ENCODE data around the gene POP4. TPM values are rescaled to one million over a fixed set of nuclear protein-coding genes. Genes with fewer than 3 reads are reported as not detected.

Gene POP4
- total and polyA plus RNA-seq, 2 of the 8 experiments (the other 6 are each of a cell fraction or from before 2014, with no cell fraction given): 29.1 to 41.5 TPM

DNA sequence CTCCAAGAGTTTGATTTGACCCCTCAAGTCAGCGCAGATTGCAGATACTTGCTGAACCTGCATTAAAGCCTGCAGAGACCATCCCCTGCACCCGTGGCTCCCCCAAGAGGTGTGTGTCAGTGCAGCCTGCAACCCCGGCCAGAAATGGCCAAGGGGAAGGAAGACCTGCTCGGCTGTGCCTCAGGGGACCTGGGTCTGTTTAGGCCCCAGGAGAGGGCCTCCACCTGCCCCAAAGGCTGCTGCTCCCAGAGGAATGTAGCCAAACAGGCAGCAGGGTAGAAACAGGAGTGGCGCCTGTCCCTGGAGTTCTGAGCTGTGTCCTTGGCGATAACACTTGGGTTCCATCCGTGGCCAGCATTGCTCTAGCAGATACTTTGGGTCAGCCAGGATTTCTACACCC lies 8.0 kb downstream of the POP4 start:
- Histone ChIP-seq H2BK5ac (ENCODE audit: low read depth, low read length) (no peak overlapping the region), H2BK12ac (ENCODE audit: low read depth, low read length) (no peak overlapping the region), H2AK5ac (ENCODE audit: low read depth, low read length) (no peak overlapping the region), H3K9me3 (ENCODE audit: insufficient read depth in 2 of 2, low read depth in 1 of 2, low read length in 1 of 2) (no peaks in the 10 kb centered on the region), H3K14ac (ENCODE audit: insufficient read length) (no peak overlapping the region), H3K23me2 (ENCODE audit: low read depth, low read length) (no peaks in the 10 kb centered on the region), H3K4me1 (replicated peaks in 1 of 4; ENCODE audit: control insufficient read depth in 3 of 4, insufficient read depth in 4 of 4, low read length in 3 of 4) (no peaks in the 10 kb centered on the region; a peak in 2 of 7 replicates), H4K5ac (ENCODE audit: insufficient read length, low read depth, low read length) (no peak overlapping the region), H2BK20ac (ENCODE audit: low read length) (no peak overlapping the region), H3K4me2 (ENCODE audit: insufficient read depth in 1 of 2, low read depth in 2 of 2, low read length in 2 of 2) (no peak overlapping the region), H4K8ac (ENCODE audit: extremely low read depth, insufficient read depth, low read length) (no peak overlapping the region), H3K23ac (ENCODE audit: insufficient read length) (no peak overlapping the region), H3K4ac (replicated peaks; ENCODE audit: insufficient read length, low read depth, low read length) (no peak overlapping the region), H3K27ac (ENCODE audit: low read depth, low read length) (no peak overlapping the region), H3K9ac (replicated peaks in 1 of 4; ENCODE audit: extremely low read depth in 1 of 4, low read depth in 3 of 4, low read length in 3 of 4) (no peak overlapping the region), H3K36me3 (ENCODE audit: control insufficient read depth in 2 of 4, insufficient read depth in 4 of 4, low read length in 3 of 4) (peaks cover 6 to 24% (median 16%) of the 10 kb centered on the region in 4 experiments; a peak in 7 of 8 replicates), H3K56ac (replicated peaks; ENCODE audit: insufficient read length, low read depth, low read length) (no peak overlapping the region), H3K79me2 (ENCODE audit: control insufficient read depth in 1 of 2, insufficient read depth in 2 of 2, low read length in 2 of 2) (no peaks in the 10 kb centered on the region), H2AFZ (ENCODE audit: low read length) (no peak overlapping the region), H3K27me3 (replicated peaks in 1 of 4; ENCODE audit: control insufficient read depth in 3 of 4, extremely low read depth in 1 of 4, insufficient read depth in 3 of 4, low read length in 3 of 4) (no peaks in the 10 kb centered on the region), H4K20me1 (replicated peaks in 1 of 2; ENCODE audit: control insufficient read depth in 1 of 2, insufficient read depth in 2 of 2, low read length in 2 of 2) (peaks cover 0 to 3% of the 10 kb centered on the region in 2 experiments), H3K18ac (ENCODE audit: extremely low read depth, low read length) (no peak overlapping the region), H2BK15ac (ENCODE audit: low read length) (no peak overlapping the region), H3K79me1 (ENCODE audit: low read depth, low read length) (no peaks in the 10 kb centered on the region), H3K4me3 (ENCODE audit: extremely low read depth in 1 of 4, insufficient read depth in 2 of 4, low read depth in 3 of 4, low read length in 4 of 4) (no peak overlapping the region), H4K91ac (replicated peaks; ENCODE audit: insufficient read length, low read length) (no peak overlapping the region), H2BK120ac (replicated peaks; ENCODE audit: low read depth, low read length) (no peak overlapping the region)
- FAIRE-seq: no peak
- POLR2A ChIA-PET (ENCODE audit: partially characterized antibody): no interaction called here
- TF ChIP-seq BRCA1 (IDR thresholded peaks at IDR 0.05; ENCODE audit: low read depth, low read length) (no peak), YY1 (IDR thresholded peaks at IDR 0.05; ENCODE audit: low read depth, low read length) (no peak), TEAD4 (IDR thresholded peaks at IDR 0.05; ENCODE audit: low read depth, low read length) (no peak), KDM1A (IDR thresholded peaks at IDR 0.05; ENCODE audit: borderline replicate concordance, low read length) (no peak), SIX5 (IDR thresholded peaks at IDR 0.05; ENCODE audit: low read depth, low read length) (no peak), SAP30 (IDR thresholded peaks at IDR 0.05; ENCODE audit: insufficient read depth, insufficient replicate concordance, low read length) (no peak), TAF1 (IDR thresholded peaks at IDR 0.05; ENCODE audit: low read depth, low read length) (no peak)
- TF ChIP-seq, protein P1, sequence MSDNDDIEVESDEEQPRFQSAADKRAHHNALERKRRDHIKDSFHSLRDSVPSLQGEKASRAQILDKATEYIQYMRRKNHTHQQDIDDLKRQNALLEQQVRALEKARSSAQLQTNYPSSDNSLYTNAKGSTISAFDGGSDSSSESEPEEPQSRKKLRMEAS (IDR thresholded peaks at IDR 0.05): no peak
- TF ChIP-seq, protein P2, sequence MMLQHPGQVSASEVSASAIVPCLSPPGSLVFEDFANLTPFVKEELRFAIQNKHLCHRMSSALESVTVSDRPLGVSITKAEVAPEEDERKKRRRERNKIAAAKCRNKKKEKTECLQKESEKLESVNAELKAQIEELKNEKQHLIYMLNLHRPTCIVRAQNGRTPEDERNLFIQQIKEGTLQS (IDR thresholded peaks at IDR 0.05; ENCODE audit: insufficient read depth, low read depth, low read length): no peak
- 89% methylated on average over 7 of the region's 7 CpGs; no CpG with 5 or more reads in 1 of the 2 experiments for WGBS, 2 experiments (ENCODE audit: extremely low coverage in 1 of 2, insufficient coverage in 1 of 2, insufficient read length in 1 of 2, insufficient replicate concordance in 2 of 2, low coverage in 1 of 2, low lambda C conversion rate in 2 of 2, missing lambda C conversion rate in 1 of 2)
- DNase-seq (ENCODE audit: low read depth in 1 of 2, low spot score in 2 of 2): no peak
- CTCF ChIA-PET (ENCODE audit: partially characterized antibody): interaction anchor here (1.0 to 9.9 kb wide), 5 partner anchors 8 to 146 kb away, joined by 3 to 109 read pairs (median 4); no protein-coding TSS in a partner anchor
